HG03139 (cell line): ENCODE results near the gene ATXN7L2.

Experiments used
- ATAC-seq: cut with Tn5 transposase; IDR thresholded peaks from one replicate; pipeline ENCODE4 v1.9.1; 2021; ENCODE audit not compliant: unreplicated experiment

The ATXN7L2 gene

DNA sequence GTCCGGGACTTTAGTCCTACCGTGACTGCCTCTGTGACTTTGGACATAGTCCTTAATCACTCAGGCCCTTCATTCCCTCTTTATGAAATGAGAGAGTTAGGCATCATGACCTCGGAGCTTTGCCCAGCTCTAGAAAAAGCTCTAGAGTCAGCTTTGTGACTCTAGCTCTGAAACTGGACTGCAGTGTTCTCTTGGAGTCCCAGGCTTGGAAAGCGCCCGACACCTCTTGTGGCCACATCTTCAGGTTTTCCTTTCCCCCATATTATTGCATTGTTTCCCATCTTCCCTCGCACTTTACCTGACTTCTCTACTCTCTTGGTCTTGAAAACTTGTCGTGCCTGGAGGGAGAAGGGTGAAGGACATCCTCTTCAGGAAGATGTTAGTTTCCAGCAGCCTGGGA is 38.3 kb downstream of the ATXN7L2 start:
- ATAC-seq: no peak

DNA sequence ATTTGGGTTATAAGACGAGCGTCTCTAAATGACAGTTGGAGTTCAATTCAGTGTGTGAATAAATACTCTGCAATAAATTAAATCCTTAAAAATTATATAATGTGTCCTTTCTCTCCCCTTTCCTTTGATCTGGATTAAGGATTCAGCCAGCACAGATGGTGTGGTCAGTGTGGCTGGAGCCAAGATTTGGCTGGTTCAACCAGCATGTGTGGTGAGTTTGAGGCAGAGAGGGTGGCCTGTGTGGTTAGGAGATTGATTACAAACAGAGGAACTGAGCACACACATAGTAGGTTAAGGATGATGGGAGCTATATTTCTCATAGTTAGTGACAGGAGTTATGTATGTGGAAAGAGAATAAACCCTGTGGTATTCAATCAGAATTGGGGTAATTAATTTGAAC is 40.0 kb downstream of the ATXN7L2 start:
- ATAC-seq: no peak

- ATAC-seq: no peak
These were observed 43.5 kb downstream of the ATXN7L2 start for GRCh38 chr1:109527098-109527811.

GRCh38 chr1:109527846-109528695 is 44.4 kb downstream of the ATXN7L2 start:
- ATAC-seq: no peak

DNA sequence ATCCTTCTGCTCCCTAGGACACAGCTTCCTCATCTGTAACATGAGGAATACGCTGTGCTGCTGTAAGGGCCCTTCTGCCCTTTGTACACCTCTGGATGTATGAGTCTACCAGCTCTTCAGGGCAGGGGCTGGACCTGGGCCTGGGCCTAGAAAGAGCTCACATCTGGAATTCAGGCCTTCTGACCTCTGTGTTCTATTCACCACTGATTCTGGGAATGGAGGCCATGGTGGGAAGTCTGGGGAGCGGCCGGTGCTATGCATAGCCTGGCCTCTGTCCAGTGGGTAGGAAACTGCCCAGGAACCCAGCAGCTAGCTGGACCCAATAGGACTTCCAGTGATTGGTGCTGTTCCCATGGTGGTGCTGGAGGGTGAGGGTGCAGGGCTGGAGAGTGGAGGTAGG is 45.0 kb downstream of the ATXN7L2 start:
- no peak for ATAC-seq

DNA sequence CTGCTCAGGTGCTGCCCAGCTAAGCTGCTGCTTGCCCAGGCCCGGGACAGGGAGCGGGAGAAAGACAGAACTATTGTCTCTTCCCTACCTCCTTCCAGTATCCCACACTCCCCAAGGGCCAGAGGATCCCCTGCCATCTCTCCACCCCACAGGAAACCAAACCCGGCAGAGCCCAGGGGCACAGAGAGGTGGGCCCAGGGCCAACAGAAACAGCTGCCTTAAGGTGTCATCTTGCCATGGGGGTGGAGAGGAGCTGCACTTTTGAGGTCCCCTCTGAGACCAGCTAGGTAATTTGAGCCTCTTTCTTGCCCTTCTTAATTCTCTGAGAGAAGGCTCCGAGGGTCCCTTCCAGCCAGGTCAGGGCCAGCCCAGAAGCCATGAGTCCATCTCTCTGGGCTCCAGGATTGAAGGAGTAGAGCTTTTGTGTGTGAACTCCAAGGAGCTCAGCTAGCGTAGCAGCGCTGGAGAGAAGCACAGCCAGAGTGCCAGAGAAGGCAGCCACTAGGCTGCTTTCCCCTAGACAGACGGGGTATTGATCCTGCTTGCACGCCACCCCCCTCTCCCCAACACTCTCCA is 46.3 kb downstream of the ATXN7L2 start:
- ATAC-seq: no peak

DNA sequence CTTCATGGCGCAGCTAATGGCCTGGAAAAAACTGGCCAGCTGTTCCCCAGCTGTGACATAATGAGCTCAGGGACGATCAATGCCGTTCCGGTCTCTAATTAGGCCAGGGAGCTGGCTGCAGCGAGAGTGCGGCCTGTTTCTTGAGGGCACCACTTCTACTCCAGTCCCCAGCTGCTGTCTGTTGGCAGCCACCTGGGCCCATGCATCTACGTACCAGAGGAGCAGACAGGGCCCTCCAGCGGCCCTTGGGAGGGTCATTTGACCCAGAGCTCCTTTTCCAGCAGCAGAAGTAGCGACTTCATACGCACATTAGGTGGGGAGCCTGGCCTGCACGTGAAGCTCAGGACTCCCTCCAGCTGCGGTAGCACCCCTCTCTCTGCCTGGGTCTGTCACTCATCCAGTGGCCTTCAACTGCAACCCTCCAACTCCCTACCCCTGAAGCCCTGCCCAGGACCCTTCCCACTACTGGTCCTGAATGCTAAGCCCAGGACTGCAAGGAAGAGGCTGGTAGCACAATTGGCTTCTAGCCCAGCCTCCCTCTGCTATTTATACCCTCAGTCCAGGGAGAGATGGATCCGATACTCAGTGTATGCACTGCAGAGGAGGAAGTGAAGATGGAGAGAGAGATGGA is 46.9 kb downstream of the ATXN7L2 start:
- ATAC-seq: no peak

DNA sequence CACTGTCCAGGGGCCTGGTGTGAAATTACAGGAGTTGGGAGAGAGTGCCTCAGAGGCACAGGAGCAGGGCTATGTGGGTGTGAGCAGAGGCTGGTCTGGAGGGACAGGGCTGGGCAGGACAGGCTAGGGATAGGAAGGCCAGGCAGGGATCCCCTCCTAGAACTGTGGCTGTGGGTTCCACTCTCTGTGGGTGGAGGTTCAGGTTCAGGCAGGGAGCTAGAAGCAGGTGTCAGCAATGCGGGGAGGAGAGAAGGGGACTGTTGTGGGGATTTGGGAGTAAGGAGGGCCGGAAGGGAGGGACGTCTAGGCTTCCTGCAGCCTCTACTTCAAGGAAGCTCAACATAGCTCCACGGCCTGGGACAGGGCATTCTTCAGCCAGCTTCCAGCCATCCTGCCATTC is 47.7 kb downstream of the ATXN7L2 start:
- ATAC-seq: no peak

DNA sequence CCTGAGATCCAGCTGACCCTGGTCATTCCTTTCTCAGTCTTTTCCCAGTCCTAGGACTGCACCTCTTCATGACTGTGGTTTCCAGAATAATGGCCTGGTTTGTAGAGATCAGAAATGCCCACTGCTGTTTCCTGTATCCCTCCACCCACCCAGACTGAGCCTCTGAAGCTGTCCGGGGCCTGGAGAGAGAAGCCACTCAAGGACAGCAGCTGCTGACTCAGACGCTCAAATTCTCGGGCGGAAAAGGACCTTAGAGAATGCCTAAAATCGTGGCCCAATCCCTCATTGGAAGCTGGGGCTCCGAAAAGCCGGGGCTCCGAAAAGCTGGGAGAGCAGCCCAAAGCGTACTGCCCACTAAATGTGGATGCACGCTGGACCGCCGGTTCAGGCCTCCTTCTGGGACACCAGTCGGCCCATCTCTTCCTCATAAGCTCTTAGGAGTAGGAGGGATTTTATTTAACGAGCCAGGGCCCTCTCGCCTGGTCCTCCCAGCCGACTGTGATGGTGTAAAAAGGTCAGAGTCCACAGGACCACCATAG is 48.2 kb downstream of the ATXN7L2 start:
- no peak for ATAC-seq

DNA sequence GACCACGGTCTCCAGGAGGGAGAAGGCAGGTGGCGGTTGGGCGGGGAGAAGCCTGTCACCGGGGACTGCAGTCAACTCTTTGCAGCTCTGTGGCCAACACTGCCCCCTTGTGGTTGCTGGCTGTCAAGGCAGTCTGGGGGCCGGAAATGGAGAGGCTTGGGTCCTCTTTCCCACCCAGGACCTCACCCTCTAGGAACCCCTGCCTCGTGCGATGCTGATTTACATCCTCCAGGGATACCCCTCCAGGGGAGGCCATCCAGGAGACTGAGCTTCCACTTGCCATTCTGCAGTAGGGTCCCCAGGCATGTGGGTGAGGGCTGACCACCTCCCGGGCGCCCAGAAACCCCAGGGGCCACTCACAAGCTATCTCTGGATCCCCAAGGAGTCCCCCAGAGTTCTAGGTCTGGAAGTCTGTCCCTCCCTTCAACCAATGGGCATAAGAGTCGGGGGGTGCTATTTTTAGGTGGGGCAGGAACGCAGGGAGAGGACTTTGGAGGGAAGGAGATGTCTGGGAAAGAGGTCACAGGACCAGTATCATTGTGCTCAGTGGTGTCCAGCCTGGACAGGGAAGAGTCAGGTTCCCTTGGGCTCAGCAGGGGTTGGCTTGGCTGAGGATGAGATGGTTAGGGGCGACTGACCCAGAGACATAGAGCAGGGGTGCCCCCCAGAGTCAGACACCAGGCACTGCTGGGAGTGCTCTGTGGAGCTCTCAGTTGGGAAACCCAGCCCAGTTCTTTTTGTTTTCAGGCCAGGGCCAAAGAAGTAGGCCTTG is 48.8 kb downstream of the ATXN7L2 start:
- ATAC-seq: no peak

- no peak for ATAC-seq
These were observed 50.7 kb downstream of the ATXN7L2 start for GRCh38 chr1:109534307-109534858.

DNA sequence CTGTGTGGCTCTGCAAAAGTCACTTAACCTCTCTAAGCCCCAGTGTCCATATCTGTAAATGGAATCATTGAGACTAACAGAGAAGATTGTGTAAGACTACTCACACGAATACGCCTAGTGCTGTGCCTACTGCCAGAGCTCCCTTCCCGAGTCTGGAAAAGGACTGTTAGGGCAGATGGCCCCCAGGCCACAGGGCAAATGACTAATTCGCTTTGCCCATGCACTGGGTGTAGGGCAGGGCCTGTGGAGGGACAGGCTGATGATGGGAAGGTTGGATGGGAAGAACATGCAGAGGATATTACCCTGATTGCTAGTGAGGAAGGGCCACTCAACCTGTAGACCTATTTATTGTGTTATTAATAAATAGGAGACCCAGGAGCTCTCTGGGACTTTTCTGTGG is 51.8 kb downstream of the ATXN7L2 start:
- no peak for ATAC-seq

DNA sequence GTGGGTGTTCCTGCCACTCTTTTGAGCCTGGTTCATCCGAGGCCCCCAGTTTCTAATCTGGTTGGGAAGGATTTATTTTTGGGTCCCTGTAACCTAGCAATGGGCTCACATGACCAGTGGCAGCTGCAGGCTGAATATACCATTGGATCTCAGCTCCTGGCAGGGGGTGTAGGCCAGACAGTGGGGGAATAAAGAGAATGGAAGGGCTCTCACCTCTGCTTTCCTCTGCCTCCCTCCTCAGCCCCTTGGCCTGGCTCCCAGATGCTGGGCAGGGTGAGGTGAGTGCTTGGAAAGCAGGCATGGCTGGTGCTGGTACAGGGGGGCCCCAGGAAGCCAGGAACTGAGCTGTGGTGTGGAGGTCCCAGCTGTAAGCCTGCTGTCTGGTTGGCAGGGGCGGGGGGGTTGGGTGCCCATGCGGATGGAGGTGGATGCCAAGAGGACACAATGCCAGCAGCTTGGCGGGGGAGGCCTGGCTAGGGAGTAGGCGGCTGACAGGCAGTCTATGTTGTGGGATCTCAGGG is 52.3 kb downstream of the ATXN7L2 start:
- no peak for ATAC-seq

GRCh38 chr1:109537450-109538178 is 53.9 kb downstream of the ATXN7L2 start:
- no peak for ATAC-seq

DNA sequence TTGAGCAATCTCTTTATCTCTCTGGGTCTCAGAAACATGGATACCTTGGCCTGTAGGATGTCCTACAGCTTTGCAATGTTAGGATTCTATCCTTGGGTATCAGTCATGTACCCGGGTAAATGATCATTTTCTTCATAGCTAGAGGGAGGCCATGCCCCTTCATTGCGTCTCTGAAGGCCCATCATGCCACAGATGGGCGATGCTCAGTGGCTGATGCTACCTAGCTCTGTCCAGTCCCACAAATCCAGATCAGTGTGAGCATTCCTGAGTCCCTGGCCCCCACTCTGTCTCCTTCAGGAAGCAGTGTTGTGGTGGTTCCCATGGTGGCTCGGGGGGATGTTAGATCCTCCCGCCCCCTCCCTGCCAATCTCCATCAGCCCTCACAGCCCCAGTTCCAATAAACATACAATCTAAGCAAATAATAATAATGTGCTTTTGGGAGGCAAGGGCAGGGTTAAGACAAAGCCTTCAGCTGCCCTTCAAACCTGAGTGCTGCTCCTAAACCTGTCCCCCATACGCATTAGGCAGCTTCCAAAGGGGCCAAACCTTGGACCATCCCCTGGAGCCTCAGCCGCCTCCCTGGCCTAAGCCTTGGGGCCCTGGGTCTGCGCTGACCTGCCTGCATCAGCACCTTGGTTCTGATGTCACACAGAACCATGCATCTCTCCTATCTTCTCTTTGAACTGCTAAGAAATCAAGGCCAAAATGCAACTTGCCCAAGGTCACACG is 55.3 kb downstream of the ATXN7L2 start:
- ATAC-seq: no peak

- ATAC-seq: no peak
These were observed 56.0 kb downstream of the ATXN7L2 start, which contains the start of gene GPR61 for GRCh38 chr1:109539676-109540075. Gene GPR61 (plus strand): TSS chr1:109539872. CDS start chr1:109543023, 3,151 bp downstream.

DNA sequence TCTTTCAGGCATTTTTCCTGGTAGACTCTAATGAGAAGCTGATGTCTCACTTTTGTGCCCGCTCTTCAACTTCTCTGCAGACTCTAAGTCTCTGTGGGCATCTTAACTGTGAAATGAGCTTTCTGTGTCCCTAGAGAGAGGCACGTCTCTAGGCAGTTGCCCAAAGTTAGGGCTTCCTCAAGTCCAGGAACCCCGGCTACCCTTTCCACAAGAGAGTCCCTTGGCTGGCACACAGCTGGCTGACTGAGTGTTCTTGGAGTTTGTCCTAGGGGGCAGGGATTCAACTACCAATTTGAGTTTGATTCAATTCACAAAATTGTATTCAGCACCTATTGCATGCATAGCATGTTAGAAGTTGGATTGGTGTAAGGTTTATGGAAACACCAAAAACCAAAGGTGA is 57.4 kb downstream of the ATXN7L2 start:
- no peak for ATAC-seq
